Left lung (tissue), 10 donors: ENCODE results near the gene PEPD. TPM values are rescaled to one million over a fixed set of nuclear protein-coding genes. Genes with fewer than 3 reads are reported as not detected.

ENCODE experiments used
- ATAC-seq: fragments of 200-7000 bp; cut with Tn5 transposase; one replicate; pipeline ENCODE4 v1.9.1; 2020; ENCODE audit warnings: moderate library complexity
- DNase-seq, 4 donors: peaks; one replicate each; pipeline ENCODE4 v3.0.0-alpha.2; 2013 to 2020
- H3K27ac ChIP-seq, 2 donors: fragments of 200-600 bp; sonication (generic) in 1 of 2; one replicate each; pipeline versions ENCODE4 v1.5.0 to v1.8.0; 2020 to 2021
- H3K27me3 ChIP-seq, 2 donors: fragments of 200-600 bp; sonication (generic) in 1 of 2; one replicate each; pipeline versions ENCODE4 v1.5.0 to v1.8.0; 2020 to 2021
- H3K36me3 ChIP-seq, 2 donors: fragments of 200-600 bp; sonication (generic) in 1 of 2; one replicate each; pipeline versions ENCODE4 v1.5.0 to v1.8.0; 2020 to 2021
- H3K4me1 ChIP-seq, 2 donors: fragments of 200-600 bp; one replicate each; pipeline ENCODE4 v1.8.0; 2021
- H3K4me3 ChIP-seq, 2 donors: fragments of 200-600 bp; sonication (generic) in 1 of 2; one replicate each; pipeline versions ENCODE4 v1.5.0 to v1.8.0; 2020 to 2021; ENCODE audit warnings: mild to moderate bottlenecking in 1 of 2
- H3K9me3 ChIP-seq, 2 donors: fragments of 200-600 bp; sonication (generic) in 1 of 2; one replicate each; pipeline versions ENCODE4 v1.5.0 to v1.8.0; 2020 to 2021
- intact Hi-C, 2 donors: fragments of 100-400 bp; cut with DNase I; formaldehyde crosslinking; loops; one replicate each; pipeline versions ENCODE4 v1.11.2 to v1.14.2; 2022
- polyA plus RNA-seq, 6 donors: library from polyadenylated mRNA; unstranded; fragments of 120-200 nt; gene quantifications; one replicate each; pipeline ENCODE4 v1.2.1, GENCODE V29; 2013; ENCODE audit not compliant: insufficient read length in 6 of 6
- total RNA-seq, 2 donors: library from RNA; stranded (reverse); fragmentation: NEBNext Ultra II Directional; extraction: Animal tissue kit (Norgen Biotek cat#: 25700); gene quantifications; one replicate each; pipeline ENCODE4 v1.2.1, GENCODE V29; 2021
- TF ChIP-seq, protein P1 (sequence below), 2 donors: fragments of 200-600 bp; sonication (generic) in 1 of 2; IDR thresholded peaks; one replicate each; pipeline versions ENCODE4 v1.5.0 to v1.8.0; 2021; ENCODE audit warnings: antibody characterized with exemption in 2 of 2
- donor health status: DM: no; HTN: yes; CAD: no.
- donor health status: DM: no; HTN: no; CAD: no.

PEPD gene
- total and polyA plus RNA-seq, 8 donors = 41.2 to 90.1 (median 46.2) TPM

DNA sequence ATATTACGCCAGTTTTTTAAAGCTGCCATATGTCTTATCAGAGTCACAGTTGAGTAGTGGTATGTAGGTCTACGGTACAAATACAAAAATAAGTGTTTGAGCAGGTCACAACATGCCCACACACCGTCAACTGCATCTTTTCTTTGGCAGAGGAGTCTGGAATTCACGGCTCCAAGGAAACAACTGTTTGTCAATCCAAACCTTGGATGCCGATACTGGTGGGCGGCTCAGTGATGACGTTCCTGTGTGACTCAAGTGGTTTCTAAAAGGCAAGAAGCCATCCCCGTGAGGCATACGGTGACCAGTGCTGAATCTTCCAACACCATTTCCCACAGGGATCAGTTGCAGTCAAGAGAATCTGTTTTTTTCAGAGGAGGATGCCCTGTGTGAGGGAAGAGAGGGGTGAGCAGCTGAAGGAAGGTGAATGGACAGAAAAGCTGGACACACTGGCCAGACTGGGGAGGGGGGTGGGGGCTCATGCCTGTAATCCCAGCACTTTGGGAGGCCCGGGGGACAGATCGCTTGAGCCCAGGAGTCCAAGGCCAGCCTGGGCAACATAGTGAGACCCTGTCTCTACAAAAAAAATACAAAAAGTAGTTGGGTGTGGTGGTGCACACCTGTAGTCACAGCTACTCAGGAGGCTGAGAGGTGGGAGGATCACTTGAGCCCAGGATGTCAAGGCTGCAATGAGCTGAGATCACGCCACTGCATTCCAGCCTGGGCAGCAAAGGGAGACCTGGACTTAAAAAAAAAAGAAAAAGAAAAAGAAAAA, 170.9 kb downstream of the PEPD start:
- ATAC-seq = no peak
- Histone ChIP-seq H3K27ac (no peak overlapping the region), H3K4me3 (no peak overlapping the region), H3K9me3 (peaks cover 0 to 5% of the 10 kb centered on the region in 2 donors), H3K4me1 (no peaks in the 10 kb centered on the region), H3K27me3 (peaks cover 0 to 24% of the 10 kb centered on the region in 2 donors), H3K36me3 (no peaks in the 10 kb centered on the region)
- intact Hi-C loops = no loop called here
- no peak for DNase-seq
- TF ChIP-seq, protein P1, sequence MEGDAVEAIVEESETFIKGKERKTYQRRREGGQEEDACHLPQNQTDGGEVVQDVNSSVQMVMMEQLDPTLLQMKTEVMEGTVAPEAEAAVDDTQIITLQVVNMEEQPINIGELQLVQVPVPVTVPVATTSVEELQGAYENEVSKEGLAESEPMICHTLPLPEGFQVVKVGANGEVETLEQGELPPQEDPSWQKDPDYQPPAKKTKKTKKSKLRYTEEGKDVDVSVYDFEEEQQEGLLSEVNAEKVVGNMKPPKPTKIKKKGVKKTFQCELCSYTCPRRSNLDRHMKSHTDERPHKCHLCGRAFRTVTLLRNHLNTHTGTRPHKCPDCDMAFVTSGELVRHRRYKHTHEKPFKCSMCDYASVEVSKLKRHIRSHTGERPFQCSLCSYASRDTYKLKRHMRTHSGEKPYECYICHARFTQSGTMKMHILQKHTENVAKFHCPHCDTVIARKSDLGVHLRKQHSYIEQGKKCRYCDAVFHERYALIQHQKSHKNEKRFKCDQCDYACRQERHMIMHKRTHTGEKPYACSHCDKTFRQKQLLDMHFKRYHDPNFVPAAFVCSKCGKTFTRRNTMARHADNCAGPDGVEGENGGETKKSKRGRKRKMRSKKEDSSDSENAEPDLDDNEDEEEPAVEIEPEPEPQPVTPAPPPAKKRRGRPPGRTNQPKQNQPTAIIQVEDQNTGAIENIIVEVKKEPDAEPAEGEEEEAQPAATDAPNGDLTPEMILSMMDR (IDR thresholded peaks at IDR 0.05) = no peak

DNA sequence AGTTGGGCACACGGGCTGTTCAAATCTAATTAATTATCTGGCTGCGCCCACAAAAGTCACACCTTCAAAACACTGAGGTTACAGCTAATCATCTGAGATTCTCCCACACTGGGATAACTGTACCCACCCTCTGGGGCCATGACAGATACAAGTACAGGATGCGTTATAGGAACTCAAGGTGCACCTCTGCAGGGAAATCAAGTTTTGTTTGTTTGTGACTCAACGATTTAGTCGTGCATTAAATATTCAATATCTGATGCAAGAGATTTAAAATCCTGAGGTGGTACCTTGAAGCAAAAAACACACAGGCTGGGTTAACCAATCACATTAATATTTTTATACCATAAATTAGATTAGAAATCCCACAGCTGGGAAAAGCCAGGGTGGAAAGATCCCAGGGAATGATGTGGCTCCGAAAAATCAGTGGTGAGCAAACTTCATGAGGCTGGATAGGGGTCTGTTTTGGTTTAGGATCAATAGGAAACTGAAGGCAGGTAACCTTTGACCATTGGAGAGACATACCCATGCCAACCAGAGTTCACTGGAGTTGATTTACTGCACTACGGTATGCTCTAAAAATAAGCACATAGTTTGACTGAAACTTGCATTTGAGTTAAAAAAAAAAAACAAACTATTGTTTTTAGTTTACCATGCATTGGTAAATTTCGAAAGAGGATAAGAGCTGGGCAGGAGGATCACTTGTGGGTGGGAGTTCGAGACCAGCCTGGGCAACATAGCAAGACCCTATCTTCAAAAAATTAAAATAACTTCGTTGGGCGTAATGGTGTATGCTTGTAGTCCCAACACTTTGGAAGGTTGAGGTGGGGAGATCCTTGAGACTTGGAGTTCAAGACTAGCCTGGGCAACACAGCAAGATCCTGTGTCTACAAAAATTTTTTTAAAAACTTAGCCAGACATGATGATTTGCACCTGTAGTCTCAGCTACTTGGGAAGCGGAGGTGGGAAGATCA, 172.0 kb downstream of the PEPD start:
- no peaks in the 10 kb centered on the region for H3K9me3 ChIP-seq
- intact Hi-C loops = no loop called here
- H3K27ac ChIP-seq = no peak overlapping the region
- H3K4me1 ChIP-seq = no peaks in the 10 kb centered on the region
- no peak for ATAC-seq
- DNase-seq = no peak
- TF ChIP-seq, protein P1 (IDR thresholded peaks at IDR 0.05) = no peak
- H3K27me3 ChIP-seq = peaks cover 0 to 33% of the 10 kb centered on the region in 2 donors
- no peaks in the 10 kb centered on the region for H3K36me3 ChIP-seq
- no peak overlapping the region for H3K4me3 ChIP-seq

DNA sequence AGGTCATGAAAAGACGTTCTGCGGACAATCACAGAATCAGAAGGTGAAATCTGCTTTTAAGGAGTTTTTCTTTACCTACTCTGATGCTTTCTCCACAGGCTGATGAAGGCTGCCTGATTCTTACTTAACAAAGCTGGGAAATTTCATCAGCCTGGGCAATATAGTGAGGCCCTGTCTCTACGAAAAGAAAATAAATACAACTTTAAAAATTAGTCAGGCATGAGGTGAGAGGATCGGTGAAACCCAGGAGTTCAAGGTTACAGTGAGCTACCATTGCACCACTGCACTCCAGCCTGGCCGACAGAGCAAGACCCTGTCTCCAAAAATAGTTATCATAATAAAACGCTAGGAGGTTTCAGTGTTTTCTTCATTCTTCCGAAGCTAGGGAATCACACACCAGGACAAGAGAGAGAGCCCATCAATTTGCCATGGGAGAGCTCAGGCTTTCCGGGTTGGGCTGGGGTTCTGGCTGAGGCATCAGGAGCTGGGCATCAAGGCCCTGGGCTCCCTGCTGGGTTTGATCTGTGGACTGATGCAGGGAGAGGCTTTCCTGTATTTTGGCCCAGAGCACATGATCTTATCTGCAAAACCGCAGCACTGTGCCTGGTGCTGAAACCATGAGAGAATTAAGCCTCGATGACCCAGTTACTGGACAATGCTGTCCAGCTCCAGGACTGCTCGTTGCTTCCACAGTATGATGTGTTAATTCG, 173.1 kb downstream of the PEPD start:
- Histone ChIP-seq H3K4me1 (no peaks in the 10 kb centered on the region), H3K9me3 (no peaks in the 10 kb centered on the region), H3K27me3 (peaks cover 4 to 41% of the 10 kb centered on the region in 2 donors), H3K27ac (no peak overlapping the region), H3K4me3 (no peak overlapping the region), H3K36me3 (no peaks in the 10 kb centered on the region)
- intact Hi-C loops = no loop called here
- TF ChIP-seq, protein P1 (IDR thresholded peaks at IDR 0.05) = no peak
- no peak for ATAC-seq
- no peak for DNase-seq

DNA sequence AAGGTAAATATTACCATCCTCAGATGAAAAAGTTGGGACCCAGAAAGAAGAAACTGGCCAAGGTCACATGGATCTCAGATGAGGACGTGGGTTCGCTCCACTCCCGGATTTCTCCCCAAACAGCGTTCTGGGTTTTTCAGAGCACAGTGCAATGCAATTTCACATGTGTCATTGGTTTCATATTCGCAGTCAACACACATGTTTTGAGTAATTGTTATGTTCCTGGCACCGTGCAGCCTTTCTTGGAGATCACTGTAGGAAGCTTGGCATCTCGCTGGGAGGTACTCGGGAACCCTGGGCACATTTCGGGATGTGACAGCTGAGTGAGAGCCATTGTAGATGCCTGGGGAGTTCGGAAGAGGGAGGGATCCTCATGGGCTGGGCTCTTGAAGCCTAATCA, 174.3 kb downstream of the PEPD start:
- Histone ChIP-seq H3K27me3 (peaks cover 4 to 45% of the 10 kb centered on the region in 2 donors), H3K4me3 (no peak overlapping the region), H3K27ac (no peak overlapping the region), H3K4me1 (no peaks in the 10 kb centered on the region), H3K9me3 (no peaks in the 10 kb centered on the region), H3K36me3 (no peaks in the 10 kb centered on the region)
- no peak for ATAC-seq
- intact Hi-C loops = no loop called here
- no peak for DNase-seq
- TF ChIP-seq, protein P1 (IDR thresholded peaks at IDR 0.05) = no peak
